Stimulated activated naive CD8-positive, alpha-beta T cell treated with anti-CD3 and anti-CD28 coated beads, Interleukin-15, amount 100 ng/mL, for 72 hours (primary cell): Measurements from ENCODE around the gene OBSCN.

Source experiments
- ATAC-seq: fragments of 150-1000 bp; cut with Tn5 transposase; 2 replicates; pipeline ENCODE4 v1.10.0; 2021; ENCODE audit warnings: mild to moderate bottlenecking, moderate library complexity
- DNase-seq, 2 donors: peaks; one replicate each; pipeline ENCODE4 v3.0.0; 2021 to 2022
- H3K27ac Mint-ChIP-seq, 2 donors: one replicate each; pipeline ENCODE4 v1.8.0; 2022; ENCODE audit warnings: mild to moderate bottlenecking in 2 of 2, mixed read lengths in 2 of 2, moderate library complexity in 2 of 2
- H3K27me3 Mint-ChIP-seq: one replicate; pipeline ENCODE4 v1.8.0; 2022; ENCODE audit warnings: mixed read lengths
- H3K4me1 Mint-ChIP-seq: one replicate; pipeline ENCODE4 v1.8.0; 2022; ENCODE audit warnings: mild to moderate bottlenecking, mixed read lengths
- H3K4me3 Mint-ChIP-seq, 2 donors: one replicate each; pipeline ENCODE4 v1.8.0; 2022; ENCODE audit warnings: mild to moderate bottlenecking in 2 of 2, mixed read lengths in 2 of 2, moderate library complexity in 1 of 2
- H3K9me3 Mint-ChIP-seq, 2 donors: one replicate each; pipeline ENCODE4 v1.8.0; 2022; ENCODE audit warnings: mixed read lengths in 2 of 2

The OBSCN gene

GRCh38 chr1:228405200-228405978 lies 197.5 kb downstream of the OBSCN start:
- DNase-seq (no peak), ATAC-seq (no peak)
- Mint-ChIP-seq H3K9me3 (no peaks in the 10 kb centered on the region), H3K27ac (peak overlapping the region; percentile 95 to 97), H3K4me3 (peak overlapping the region; percentile 93 to 96), H3K4me1 (peaks cover 69% of the 10 kb centered on the region), H3K27me3 (no peaks in the 10 kb centered on the region)

DNA sequence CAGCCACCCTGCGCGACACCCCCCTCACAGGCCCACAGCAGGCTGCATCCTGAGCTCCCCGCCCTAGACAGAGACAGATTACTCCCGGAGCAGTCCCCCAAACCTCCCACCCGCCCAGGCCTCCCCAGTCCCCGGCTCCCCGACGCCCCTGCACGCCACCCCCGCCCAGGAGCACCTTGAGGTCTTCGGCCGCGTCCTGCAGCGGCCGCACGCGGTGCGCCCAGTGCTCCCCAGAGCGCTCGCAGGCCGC lies 198.1 kb downstream of the OBSCN start:
- Mint-ChIP-seq H3K27ac (peak overlapping the region; percentile 95 to 97), H3K27me3 (no peaks in the 10 kb centered on the region), H3K4me1 (peaks cover 66% of the 10 kb centered on the region), H3K4me3 (peak overlapping the region; percentile 93 to 96), H3K9me3 (no peaks in the 10 kb centered on the region)
- ATAC-seq (peak; percentile 5), DNase-seq (peak in 1 of 2 donors; percentile 24)

DNA sequence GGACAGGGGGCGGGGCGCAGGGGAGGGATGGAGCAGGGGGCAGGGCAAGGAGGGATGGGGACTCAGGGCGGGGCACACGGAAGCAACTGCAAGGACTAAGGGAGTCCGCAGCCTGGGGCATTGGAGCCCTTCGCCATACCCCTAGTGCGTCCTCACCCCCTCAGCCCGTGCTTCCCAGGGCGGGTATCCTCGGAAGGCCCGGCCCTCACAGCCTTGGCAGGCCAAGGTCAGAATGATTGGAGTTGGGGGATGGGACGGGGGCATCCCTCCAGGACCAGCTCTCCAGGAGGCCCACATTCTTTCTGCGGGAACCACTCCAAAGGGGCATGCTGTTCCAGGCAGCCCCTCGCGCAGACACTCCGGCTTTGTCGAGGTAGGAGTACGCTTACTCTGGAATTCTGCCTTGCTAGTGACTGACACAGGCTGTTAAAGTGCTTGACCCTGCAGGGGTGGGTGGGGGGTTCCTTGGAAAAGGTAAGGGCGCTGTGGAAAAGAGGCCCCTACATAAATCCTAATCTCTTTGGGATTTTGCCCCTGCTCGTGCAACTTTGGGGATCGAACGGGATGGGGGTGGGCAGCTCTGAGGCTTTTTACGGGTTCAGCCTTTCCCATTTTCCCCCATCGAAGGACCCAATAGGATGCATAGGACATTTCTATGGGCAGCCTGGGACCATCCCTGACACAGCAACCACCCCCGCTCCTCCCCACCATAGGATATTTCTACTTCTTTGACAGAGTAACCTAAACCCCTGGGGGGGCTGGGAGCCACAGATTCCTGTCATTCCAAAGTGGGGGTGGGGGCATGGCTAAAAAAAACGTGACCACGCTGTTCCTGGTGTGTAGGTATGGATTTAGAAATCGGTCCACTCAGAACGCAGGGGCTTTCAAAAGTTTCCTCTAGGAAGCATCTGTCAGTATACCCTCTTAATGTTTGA lies 199.5 kb downstream of the OBSCN start:
- peaks cover 51% of the 10 kb centered on the region for H3K4me1 Mint-ChIP-seq
- H3K9me3 Mint-ChIP-seq = no peaks in the 10 kb centered on the region
- ATAC-seq = no peak
- no peaks in the 10 kb centered on the region for H3K27me3 Mint-ChIP-seq
- H3K4me3 Mint-ChIP-seq = peak overlapping the region; percentile 93 to 96
- no peak for DNase-seq
- H3K27ac Mint-ChIP-seq = peak overlapping the region; percentile 37 to 80

DNA sequence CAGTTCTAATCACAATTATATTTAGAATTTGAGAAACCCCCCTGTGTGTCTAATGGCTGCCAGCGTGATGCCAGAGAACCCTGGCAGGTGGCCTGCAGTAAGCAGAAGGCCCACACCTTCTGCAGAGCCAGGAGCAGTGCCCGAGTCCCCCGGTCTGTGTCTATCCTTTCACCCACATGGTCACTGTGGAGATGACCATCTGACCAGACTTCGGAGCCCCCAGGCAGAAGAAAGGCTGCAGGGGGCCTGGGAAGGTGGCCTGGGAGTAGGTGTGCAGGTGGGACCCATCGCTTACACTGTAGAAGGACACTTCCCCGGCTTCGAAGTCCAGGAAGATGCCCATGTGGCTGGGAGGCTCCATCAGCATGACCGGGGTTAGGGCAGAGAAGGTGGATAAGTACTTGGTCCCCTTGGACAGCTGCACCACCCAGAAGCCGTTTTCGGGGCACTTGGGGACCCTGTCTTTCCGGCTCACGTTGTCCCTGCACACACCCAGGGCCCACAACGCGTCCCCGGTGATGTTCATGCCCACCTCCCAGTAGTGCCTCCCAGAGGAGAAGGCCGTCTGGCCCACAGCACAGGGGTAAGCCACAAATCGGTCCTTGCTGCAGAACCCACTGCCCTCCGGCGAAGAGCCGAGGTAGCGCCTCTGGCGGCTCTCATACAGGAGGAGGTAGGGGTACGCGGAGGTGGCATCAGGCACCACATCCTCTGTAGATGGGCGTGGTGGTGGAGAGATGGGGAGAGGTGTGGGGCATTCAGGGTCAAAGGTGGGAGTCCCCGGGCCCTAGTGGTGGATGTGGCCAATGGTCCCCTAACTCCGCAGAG lies 200.4 kb downstream of the OBSCN start:
- no peak overlapping the region for H3K27ac Mint-ChIP-seq
- H3K4me3 Mint-ChIP-seq = peak overlapping the region; percentile 66 to 96
- DNase-seq (no peak), ATAC-seq (no peak)
- no peaks in the 10 kb centered on the region for H3K27me3 Mint-ChIP-seq
- peaks cover 44% of the 10 kb centered on the region for H3K4me1 Mint-ChIP-seq
- no peaks in the 10 kb centered on the region for H3K9me3 Mint-ChIP-seq

GRCh38 chr1:228408869-228409805 lies 201.3 kb downstream of the OBSCN start:
- Mint-ChIP-seq H3K27ac (no peak overlapping the region), H3K4me3 (no peak overlapping the region), H3K9me3 (no peaks in the 10 kb centered on the region), H3K27me3 (no peaks in the 10 kb centered on the region), H3K4me1 (peaks cover 42% of the 10 kb centered on the region)
- DNase-seq (no peak), ATAC-seq (no peak)

- H3K4me1 Mint-ChIP-seq = peaks cover 33% of the 10 kb centered on the region
These were observed 202.2 kb downstream of the OBSCN start for GRCh38 chr1:228410015-228410414.

GRCh38 chr1:228410671-228411070 lies 202.8 kb downstream of the OBSCN start:
- Mint-ChIP-seq H3K27ac (no peak overlapping the region), H3K4me1 (peaks cover 33% of the 10 kb centered on the region), H3K9me3 (no peaks in the 10 kb centered on the region), H3K27me3 (peaks cover 8% of the 10 kb centered on the region), H3K4me3 (no peak overlapping the region)
- DNase-seq (no peak), ATAC-seq (no peak)

More at GRCh38 chr1:228410015-228410414, 202.2 kb downstream of the OBSCN start:
- no peak overlapping the region for H3K4me3 Mint-ChIP-seq
- DNase-seq (no peak), ATAC-seq (no peak)
- no peaks in the 10 kb centered on the region for H3K9me3 Mint-ChIP-seq
- peaks cover under 1% of the 10 kb centered on the region for H3K27me3 Mint-ChIP-seq
- H3K27ac Mint-ChIP-seq = no peak overlapping the region

- ATAC-seq = no peak
- no peak overlapping the region for H3K4me3 Mint-ChIP-seq
- DNase-seq = no peak
- H3K9me3 Mint-ChIP-seq = no peaks in the 10 kb centered on the region
- peaks cover 36% of the 10 kb centered on the region for H3K4me1 Mint-ChIP-seq
- H3K27me3 Mint-ChIP-seq = peaks cover 12% of the 10 kb centered on the region
- H3K27ac Mint-ChIP-seq = no peak overlapping the region
These were observed 203.3 kb downstream of the OBSCN start for GRCh38 chr1:228411121-228411520.

DNA sequence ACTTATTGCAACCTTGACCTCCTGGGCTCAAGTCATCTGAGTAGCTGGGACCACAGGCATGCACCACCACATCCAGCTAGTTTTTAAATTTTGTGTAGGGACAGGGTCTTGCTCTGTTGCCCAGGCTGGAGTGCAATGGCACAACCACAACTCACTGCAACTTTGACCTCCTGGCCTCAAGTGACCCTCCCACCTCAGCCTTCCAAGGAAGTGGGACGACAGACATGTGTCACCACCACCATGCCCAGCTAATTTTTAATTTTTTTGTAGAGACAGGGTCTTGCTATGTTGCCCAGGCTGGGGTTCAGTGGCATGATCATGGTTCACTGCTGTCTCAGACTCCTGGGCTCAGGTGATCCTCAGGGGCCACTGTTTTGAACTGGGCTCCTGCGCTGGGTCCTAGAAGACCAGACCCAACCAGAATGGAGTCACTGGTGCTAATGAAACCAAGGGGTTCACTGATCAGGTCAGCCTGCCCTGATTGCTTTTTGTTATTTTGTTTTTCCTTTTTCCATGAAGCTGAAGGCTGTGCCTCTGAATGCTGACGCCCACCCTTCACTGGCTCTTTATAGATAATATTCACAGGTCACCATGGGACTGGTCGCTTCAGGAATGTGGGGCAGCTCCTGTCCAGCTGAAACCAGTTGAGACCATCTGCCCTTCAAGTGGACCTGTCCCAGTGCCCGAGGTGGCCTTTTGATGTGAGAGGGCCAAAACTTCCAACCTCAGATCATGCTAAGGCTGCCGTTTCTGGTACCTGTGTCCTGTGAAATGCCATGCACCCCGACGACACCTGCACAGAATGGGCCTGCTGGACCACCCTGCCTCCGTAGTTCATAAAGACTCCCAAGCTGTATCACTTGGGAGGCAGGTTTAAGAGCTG lies 203.9 kb downstream of the OBSCN start:
- Mint-ChIP-seq H3K4me1 (peaks cover 42% of the 10 kb centered on the region), H3K27me3 (peaks cover 14% of the 10 kb centered on the region), H3K27ac (no peak overlapping the region), H3K9me3 (no peaks in the 10 kb centered on the region), H3K4me3 (no peak overlapping the region)
- DNase-seq (no peak), ATAC-seq (no peak)

GRCh38 chr1:228413241-228414010 lies 205.6 kb downstream of the OBSCN start:
- no peak for ATAC-seq
- no peaks in the 10 kb centered on the region for H3K9me3 Mint-ChIP-seq
- no peak overlapping the region for H3K27ac Mint-ChIP-seq
- peaks cover 27% of the 10 kb centered on the region for H3K27me3 Mint-ChIP-seq
- DNase-seq = no peak
- no peak overlapping the region for H3K4me3 Mint-ChIP-seq
- peaks cover 36% of the 10 kb centered on the region for H3K4me1 Mint-ChIP-seq

GRCh38 chr1:228414511-228415211 lies 206.8 kb downstream of the OBSCN start:
- peaks cover 33% of the 10 kb centered on the region for H3K4me1 Mint-ChIP-seq
- ATAC-seq (no peak), DNase-seq (no peak)
- H3K9me3 Mint-ChIP-seq = no peaks in the 10 kb centered on the region
- no peak overlapping the region for H3K27ac Mint-ChIP-seq
- peaks cover 29% of the 10 kb centered on the region for H3K27me3 Mint-ChIP-seq
- H3K4me3 Mint-ChIP-seq = no peak overlapping the region

DNA sequence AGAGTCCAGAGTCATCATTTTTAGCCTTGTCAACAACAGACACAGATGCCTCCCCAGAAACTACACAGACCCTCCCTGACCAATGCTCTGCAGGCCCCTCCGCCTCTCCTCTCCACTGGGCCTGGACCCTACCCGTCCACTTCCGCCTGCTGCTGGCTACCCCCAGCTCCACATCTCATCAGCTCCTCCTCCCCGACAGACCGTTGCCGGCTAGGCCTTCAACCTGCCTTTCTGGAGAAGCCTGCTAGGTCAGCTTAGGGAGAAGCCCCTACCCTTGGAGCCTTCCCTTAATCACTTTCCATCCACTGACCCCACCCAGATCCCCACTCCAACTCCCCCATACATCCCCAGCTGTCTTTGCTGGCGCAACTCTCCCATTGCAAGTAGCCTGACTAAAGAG lies 207.4 kb downstream of the OBSCN start:
- peaks cover 33% of the 10 kb centered on the region for H3K4me1 Mint-ChIP-seq
- ATAC-seq = no peak
- no peak for DNase-seq
- H3K27me3 Mint-ChIP-seq = peaks cover 34% of the 10 kb centered on the region
- H3K9me3 Mint-ChIP-seq = no peaks in the 10 kb centered on the region
- H3K27ac Mint-ChIP-seq = no peak overlapping the region
- peak overlapping the region in 1 of 2 donors; percentile 86 for H3K4me3 Mint-ChIP-seq

GRCh38 chr1:228415853-228416216 lies 208.0 kb downstream of the OBSCN start:
- Mint-ChIP-seq H3K9me3 (no peaks in the 10 kb centered on the region), H3K4me3 (peak overlapping the region; percentile 86 to 93), H3K27ac (no peak overlapping the region), H3K27me3 (peaks cover 35% of the 10 kb centered on the region), H3K4me1 (peaks cover 33% of the 10 kb centered on the region)
- no peak for DNase-seq
- ATAC-seq = peak; percentile 31
